Measurements from ENCODE around the gene FGD6.
"Not testable (repeated sequence)": the region's sequence is repeated elsewhere in the genome, so short reads cannot be mapped to it uniquely, and the experiment has no call there.

FGD6 gene

DNA sequence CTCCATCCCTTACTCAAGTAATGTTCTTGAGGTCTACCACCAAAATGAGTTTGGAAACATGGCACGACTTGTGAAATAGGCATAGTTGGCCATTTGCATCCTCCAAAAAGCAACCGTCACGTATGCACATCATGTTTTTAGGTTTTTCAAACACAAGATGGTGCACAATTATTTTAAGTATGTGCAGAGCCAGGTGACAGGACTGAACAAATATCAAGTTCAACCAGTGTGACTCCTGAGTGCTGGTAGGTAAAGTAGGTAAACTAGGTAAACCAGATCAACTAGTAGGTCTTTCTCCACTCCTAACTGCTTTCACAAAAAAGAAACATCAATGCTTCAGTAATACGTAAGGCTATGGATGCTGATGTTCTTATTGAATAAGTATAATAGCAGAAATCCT is 39.1 kb downstream of the FGD6 start:
- no peak for DNase-seq (ENCODE audit: low read depth, low spot score)

DNA sequence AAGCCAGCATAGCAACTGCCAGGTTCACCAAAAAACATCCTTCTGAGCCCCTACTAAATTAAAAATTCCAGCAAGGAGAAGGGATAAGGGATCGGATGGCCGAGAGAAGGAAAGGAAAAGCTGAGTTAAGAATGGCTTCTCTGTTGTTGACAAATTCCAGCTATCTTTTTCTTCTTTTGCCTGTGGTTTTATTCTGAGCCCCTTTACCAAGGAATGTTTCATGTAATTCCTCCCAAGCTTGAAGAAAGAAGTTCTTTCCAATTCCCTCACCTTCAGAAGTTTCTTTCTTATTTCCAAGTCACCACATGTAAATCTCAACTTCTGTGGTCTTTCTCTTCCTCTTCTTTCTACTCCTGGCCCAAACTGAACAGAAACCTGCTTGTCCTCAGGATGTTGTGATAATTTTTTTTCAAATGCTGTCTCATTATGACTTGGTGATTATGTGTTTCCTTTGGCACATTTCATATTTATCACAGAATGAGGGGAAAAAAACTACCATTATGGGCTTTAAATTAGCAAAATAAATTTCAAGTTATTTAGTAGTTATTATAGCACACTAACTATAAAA is 40.0 kb downstream of the FGD6 start:
- no peak for DNase-seq (ENCODE audit: low read depth, low spot score)

DNA sequence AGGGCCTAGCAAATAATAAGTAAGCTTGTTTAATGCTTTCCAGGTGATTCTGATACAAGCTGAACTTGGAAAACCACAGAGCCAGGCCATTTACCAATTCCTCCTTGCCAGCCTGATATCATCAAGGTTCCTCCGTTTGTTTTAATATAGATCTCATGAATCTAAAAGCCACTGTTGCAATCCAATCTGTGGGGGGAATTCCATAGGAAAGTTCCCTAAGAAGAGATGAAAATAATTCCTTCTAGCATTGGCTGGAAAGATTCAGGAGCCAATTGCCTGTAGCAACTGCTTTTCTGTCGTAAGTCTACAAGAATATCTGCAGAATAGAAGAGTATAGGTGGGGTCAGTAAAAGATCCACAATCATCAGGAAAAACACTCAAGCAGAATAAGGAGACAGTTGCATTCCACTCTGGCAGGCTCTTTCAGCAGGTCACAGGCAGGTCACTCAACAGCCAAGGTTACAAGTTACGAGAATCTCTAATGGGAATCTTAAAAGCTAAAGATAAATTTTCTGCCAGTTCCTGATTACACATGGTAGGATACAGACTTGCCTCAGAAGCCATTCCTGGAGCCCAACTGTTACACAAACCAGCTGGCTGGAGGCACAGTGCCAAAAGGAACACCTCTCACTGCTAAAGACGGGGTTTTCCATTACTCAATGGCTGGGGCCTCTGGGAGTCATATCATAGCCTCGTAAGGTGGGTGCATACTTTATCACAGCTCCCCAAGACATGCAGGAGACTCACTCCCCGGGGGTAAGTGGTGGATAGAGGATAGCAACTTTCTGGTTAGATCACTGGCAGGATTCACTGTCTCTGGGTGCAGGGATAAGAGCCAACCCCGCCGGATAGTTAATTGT is 43.6 kb downstream of the FGD6 start:
- no peak for DNase-seq (ENCODE audit: low read depth, low spot score)

DNA sequence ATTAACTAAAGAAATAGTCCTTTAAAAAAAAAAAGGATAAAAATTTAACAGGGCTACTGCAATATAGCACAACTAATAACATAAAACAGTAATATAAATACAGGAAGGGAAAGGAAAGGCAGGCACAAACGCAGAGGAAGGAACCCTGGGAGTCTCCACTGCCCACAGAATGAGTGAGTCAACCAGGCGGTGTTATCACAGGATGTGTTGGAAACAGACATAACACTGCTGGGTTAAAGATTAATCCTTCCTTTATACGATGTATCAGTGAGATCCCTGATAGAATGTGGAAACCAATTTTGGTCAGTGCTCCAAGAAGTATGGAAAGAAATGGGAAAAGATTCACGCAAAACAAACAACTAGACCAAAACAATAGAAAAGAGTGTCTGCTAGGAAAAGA is 47.9 kb downstream of the FGD6 start:
- no peak for DNase-seq (ENCODE audit: low read depth, low spot score)

- no peak for DNase-seq (ENCODE audit: low read depth, low spot score)
Measured at GRCh38 chr12:95168746-95169145, 48.5 kb downstream of the FGD6 start.

- no peak for DNase-seq (ENCODE audit: low read depth, low spot score)
Measured at GRCh38 chr12:95164656-95165055, 52.6 kb downstream of the FGD6 start.

GRCh38 chr12:95158919-95159318 is 58.3 kb downstream of the FGD6 start:
- DNase-seq (ENCODE audit: low read depth, low spot score) = no peak

DNA sequence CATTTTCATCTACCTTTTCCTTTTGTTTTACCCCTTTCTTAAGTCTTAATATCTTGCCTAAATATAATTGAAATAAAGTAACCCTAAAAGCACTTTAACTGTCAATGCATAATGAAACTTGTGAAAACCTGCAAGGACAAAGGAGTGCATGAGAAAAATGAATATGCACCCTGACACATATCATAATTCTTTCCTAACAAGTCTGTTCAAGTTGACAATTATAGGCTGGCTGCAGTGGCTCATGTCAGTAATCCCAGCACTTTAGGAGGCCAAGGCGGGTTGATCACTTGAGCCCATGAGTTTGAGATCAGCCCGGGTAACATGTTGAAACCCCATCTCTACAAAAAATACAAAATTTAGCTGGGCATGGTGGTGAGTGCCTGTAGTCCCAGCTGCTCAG is 65.4 kb downstream of the FGD6 start:
- no peak for DNase-seq (ENCODE audit: low read depth, low spot score)

DNA sequence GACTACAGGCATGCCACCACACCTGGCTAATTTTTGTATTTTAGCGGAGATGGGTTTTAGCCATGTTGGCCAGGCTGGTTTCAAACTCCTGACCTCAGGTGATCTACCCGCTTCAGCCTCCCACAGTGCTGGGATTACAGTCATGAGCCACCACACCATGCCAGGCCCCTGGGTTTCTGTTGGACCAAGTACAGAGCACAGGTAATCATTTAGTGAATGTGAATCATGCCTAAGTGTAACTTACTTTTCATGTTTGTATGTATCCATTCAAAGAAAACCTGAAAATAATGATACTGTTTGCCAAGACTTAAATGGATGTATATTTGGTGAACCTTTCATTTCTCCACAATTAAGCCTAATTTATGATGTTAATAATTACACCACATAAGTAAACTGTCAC is 65.9 kb downstream of the FGD6 start:
- DNase-seq (ENCODE audit: low read depth, low spot score) = no peak

GRCh38 chr12:95150501-95150900 is 66.8 kb downstream of the FGD6 start:
- no peak for DNase-seq (ENCODE audit: low read depth, low spot score)

GRCh38 chr12:95147866-95148265 is 69.4 kb downstream of the FGD6 start:
- no peak for DNase-seq (ENCODE audit: low read depth, low spot score)

GRCh38 chr12:95146769-95147168 is 70.5 kb downstream of the FGD6 start:
- DNase-seq (ENCODE audit: low read depth, low spot score) = no peak

- DNase-seq (ENCODE audit: low read depth, low spot score) = no peak
Measured at GRCh38 chr12:95143621-95144205, 73.6 kb downstream of the FGD6 start.

DNA sequence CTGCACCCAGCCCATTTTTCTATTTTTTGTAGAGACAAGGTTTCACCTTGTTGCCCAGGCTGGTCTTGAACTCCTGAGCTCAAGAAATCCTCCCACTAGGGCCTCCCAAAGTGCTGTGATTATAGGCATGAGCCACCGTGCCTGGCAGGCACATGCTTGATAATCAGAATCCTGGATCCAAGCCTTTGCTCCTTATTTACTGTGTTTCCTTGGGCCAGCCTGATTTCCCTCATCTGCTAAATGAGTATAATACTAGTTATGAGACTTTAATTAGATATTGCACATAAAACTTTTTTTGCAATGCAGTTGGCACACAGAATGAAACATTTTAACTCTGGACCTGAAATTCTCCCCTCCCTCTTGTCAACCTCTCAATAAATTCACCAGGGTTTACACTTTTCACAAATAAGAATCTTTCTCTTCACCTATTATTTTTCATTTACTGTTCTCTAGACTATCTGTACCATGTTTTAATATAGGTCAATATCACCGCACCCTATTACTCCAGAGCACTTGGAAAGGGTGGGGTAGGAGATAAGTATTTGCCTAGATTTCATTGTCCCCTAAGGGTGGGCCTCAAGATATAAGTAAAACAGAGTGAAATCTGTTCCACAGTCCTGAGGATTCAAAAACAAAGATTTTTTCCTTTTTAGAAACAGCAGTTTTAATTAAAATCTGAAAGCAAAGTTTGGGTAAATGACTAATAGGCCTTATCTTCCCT is 74.7 kb downstream of the FGD6 start:
- no peak for DNase-seq (ENCODE audit: low read depth, low spot score)

DNA sequence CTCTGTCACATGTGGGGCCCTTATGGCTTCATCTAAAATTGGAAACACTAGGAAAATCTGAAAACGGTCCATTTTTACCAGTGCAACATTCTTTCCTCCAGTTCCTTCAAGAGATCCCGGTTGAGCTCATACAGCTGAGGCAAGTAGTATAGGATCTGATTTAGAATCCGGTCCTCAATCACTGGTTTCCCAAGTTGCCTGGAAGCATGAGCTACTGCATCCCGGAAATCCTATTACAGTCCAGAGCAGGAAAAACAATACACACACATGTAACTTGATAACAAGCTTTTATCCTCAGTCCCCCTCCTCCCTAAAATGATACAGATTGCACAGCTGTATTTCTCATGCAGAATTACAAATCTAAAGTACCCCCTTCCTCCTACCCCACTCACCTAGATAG is 76.0 kb downstream of the FGD6 start:
- no peak for DNase-seq (ENCODE audit: low read depth, low spot score)

DNA sequence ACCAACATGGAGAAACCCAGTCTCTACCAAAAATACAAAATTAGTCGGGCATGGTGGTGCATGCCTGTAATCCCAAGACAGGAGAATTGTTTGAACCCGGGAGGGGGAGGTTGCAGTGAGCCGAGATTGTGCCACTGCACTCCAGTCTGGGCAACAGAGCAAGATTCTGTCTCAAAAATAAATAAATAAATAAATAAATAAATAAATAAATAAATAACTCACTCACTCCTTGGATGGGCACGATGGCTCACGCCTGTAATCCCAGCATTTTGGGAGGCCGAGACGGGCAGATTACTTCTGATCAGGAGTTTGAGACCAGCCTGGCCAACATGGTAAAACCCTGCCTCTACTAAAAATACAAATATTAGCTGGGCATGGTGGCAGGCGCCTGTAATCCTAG is 79.2 kb downstream of the FGD6 start:
- not testable (repeated sequence) for DNase-seq (ENCODE audit: low read depth, low spot score)

- DNase-seq (ENCODE audit: low read depth, low spot score) = no peak
Measured at GRCh38 chr12:95136598-95136997, 80.7 kb downstream of the FGD6 start.

DNA sequence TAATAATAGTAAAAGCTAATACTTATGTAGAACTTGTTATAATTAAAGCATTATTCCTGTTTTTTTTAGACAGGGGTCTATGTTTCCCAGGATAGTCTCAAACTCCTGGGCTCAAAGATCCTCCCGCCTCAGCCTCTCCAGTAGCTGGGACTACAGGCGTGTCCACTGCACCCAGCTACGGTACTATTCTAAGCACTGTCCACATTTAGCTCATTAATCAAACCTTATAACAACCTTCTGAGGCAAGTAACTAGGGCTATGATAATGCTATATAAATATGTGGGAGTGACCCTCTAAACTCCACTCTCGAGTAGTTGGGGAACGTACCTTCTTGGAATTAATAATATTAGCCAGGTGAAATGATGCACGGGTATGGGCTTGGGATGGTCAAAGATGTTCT is 83.2 kb downstream of the FGD6 start:
- no peak for DNase-seq (ENCODE audit: low read depth, low spot score)

- DNase-seq (ENCODE audit: low read depth, low spot score) = no peak
Measured at GRCh38 chr12:95131589-95132340, 85.5 kb downstream of the FGD6 start.

GRCh38 chr12:95130096-95130495 is 87.2 kb downstream of the FGD6 start:
- DNase-seq (ENCODE audit: low read depth, low spot score) = no peak

- no peak for DNase-seq (ENCODE audit: low read depth, low spot score)
Measured at GRCh38 chr12:95129115-95129514, 88.2 kb downstream of the FGD6 start.

- no peak for DNase-seq (ENCODE audit: low read depth, low spot score)
Measured at GRCh38 chr12:95126736-95127135, 90.5 kb downstream of the FGD6 start.
